H9 (cell line): Measurements from ENCODE around the gene VDR. TPM values are rescaled to one million over a fixed set of nuclear protein-coding genes. Genes with fewer than 3 reads are reported as not detected.
A peak's percentile ranks its signal among the peaks of the same experiment; 100 is the strongest.

Source experiments
- DNase-seq: peaks from one replicate; pipeline ENCODE4 v3.0.0-alpha.2; 2017
- H2AFZ ChIP-seq: one replicate; pipeline ENCODE4 v1.6.1; 2013; ENCODE audit warnings: mild to moderate bottlenecking, low read length, control low read depth, moderate library complexity
- H2AK5ac ChIP-seq: 2 replicates; pipeline ENCODE4 v1.6.1; 2013; ENCODE audit warnings: low read length, control low read depth, mixed read lengths; ENCODE audit not compliant: insufficient read length
- H2BK120ac ChIP-seq: one replicate; pipeline ENCODE4 v1.6.1; 2013; ENCODE audit warnings: low read depth, mild to moderate bottlenecking, low read length, control low read depth, inconsistent platforms; ENCODE audit not compliant: poor library complexity, severe bottlenecking
- H2BK12ac ChIP-seq: 2 replicates; pipeline ENCODE4 v1.6.1; 2013; ENCODE audit warnings: low read length, control low read depth, mixed read lengths, low read depth; ENCODE audit not compliant: insufficient read length
- H2BK15ac ChIP-seq: 2 replicates; pipeline ENCODE4 v1.6.1; 2013; ENCODE audit warnings: low read depth, low read length, control low read depth
- H2BK20ac ChIP-seq: one replicate; pipeline ENCODE4 v1.6.1; 2013; ENCODE audit warnings: low read depth, mild to moderate bottlenecking, low read length, control low read depth, inconsistent platforms; ENCODE audit not compliant: poor library complexity, severe bottlenecking
- H2BK5ac ChIP-seq: 2 replicates; pipeline ENCODE4 v1.6.1; 2013; ENCODE audit warnings: low read length, control low read depth, mixed read lengths; ENCODE audit not compliant: insufficient read length
- H3K14ac ChIP-seq: 2 replicates; pipeline ENCODE4 v1.6.1; 2013; ENCODE audit warnings: low read length, control low read depth; ENCODE audit not compliant: insufficient read depth
- H3K18ac ChIP-seq: 2 replicates; pipeline ENCODE4 v1.6.1; 2013; ENCODE audit warnings: low read depth, mild to moderate bottlenecking, mixed read lengths, low read length, control low read depth; ENCODE audit not compliant: insufficient read length
- H3K23ac ChIP-seq: 2 replicates; pipeline ENCODE4 v1.6.1; 2013; ENCODE audit warnings: low read length, control low read depth, mixed read lengths, low read depth; ENCODE audit not compliant: insufficient read length
- H3K23me2 ChIP-seq: 2 replicates; pipeline ENCODE4 v1.6.1; 2013; ENCODE audit warnings: low read depth, mild to moderate bottlenecking, mixed read lengths, low read length, control low read depth; ENCODE audit not compliant: insufficient read length, poor library complexity, severe bottlenecking
- H3K27ac ChIP-seq: 2 replicates; pipeline ENCODE4 v1.5.1; 2013; ENCODE audit warnings: low read length, control low read depth, mixed read lengths, low read depth; ENCODE audit not compliant: insufficient read length
- H3K27me3 ChIP-seq: 2 replicates; pipeline ENCODE4 v1.6.1; 2013; ENCODE audit warnings: low read length, control low read depth, inconsistent platforms; ENCODE audit not compliant: insufficient read depth
- H3K4ac ChIP-seq: 2 replicates; pipeline ENCODE4 v1.6.1; 2013; ENCODE audit warnings: low read depth, mild to moderate bottlenecking, control low read depth, inconsistent platforms, low read length, moderate library complexity
- H3K4me1 ChIP-seq: 2 replicates; pipeline ENCODE4 v1.6.1; 2013; ENCODE audit warnings: low read length, control low read depth, inconsistent platforms; ENCODE audit not compliant: insufficient read depth
- H3K4me2 ChIP-seq: 2 replicates; pipeline ENCODE4 v1.6.1; 2013; ENCODE audit warnings: low read length, control low read depth, mixed read lengths; ENCODE audit not compliant: insufficient read length, insufficient read depth
- H3K56ac ChIP-seq: 2 replicates; pipeline ENCODE4 v1.6.1; 2013; ENCODE audit warnings: low read depth, mild to moderate bottlenecking, mixed read lengths, low read length, control low read depth; ENCODE audit not compliant: insufficient read length
- H3K79me1 ChIP-seq: 2 replicates; pipeline ENCODE4 v1.6.1; 2013; ENCODE audit warnings: low read depth, mild to moderate bottlenecking, moderate library complexity, low read length, control low read depth, inconsistent platforms; ENCODE audit not compliant: insufficient read depth, poor library complexity, severe bottlenecking
- H3K79me2 ChIP-seq: 2 replicates; pipeline ENCODE4 v1.6.1; 2013; ENCODE audit warnings: low read length, control low read depth, inconsistent platforms; ENCODE audit not compliant: insufficient read depth
- H3K9ac ChIP-seq: 2 replicates; pipeline ENCODE4 v1.6.1; 2013; ENCODE audit warnings: low read length, control low read depth, mixed read lengths; ENCODE audit not compliant: insufficient read length; ENCODE audit errors: extremely low read depth
- H3K9me3 ChIP-seq: one replicate; pipeline ENCODE4 v1.6.1; 2013; ENCODE audit warnings: low read depth, low read length, inconsistent platforms; ENCODE audit not compliant: control insufficient read depth
- H3T11ph ChIP-seq: one replicate; pipeline ENCODE4 v1.6.1; 2013; ENCODE audit warnings: mild to moderate bottlenecking, low read length, control low read depth, inconsistent platforms
- H4K20me1 ChIP-seq: one replicate; pipeline ENCODE4 v1.6.1; 2013; ENCODE audit not compliant: control insufficient read depth, insufficient read length, insufficient read depth
- H4K5ac ChIP-seq: 2 replicates; pipeline ENCODE4 v1.6.1; 2013; ENCODE audit warnings: low read depth, mild to moderate bottlenecking, mixed read lengths, low read length, control low read depth; ENCODE audit not compliant: insufficient read length
- H4K8ac ChIP-seq: replicated peaks from 2 replicates; pipeline ENCODE4 v1.6.1; 2013; ENCODE audit warnings: low read length, control low read depth, mixed read lengths, low read depth; ENCODE audit not compliant: insufficient read length
- H4K91ac ChIP-seq: 2 replicates; pipeline ENCODE4 v1.6.1; 2013; ENCODE audit warnings: low read depth, mild to moderate bottlenecking, moderate library complexity, mixed read lengths, low read length, control low read depth; ENCODE audit not compliant: insufficient read length
- H3K27ac Mint-ChIP-seq, 3 experiments: 2 replicates in 2 of 3; 3 replicates in 1 of 3; pipeline ENCODE4 v1.8.0; 2020 to 2021; ENCODE audit warnings: mixed read lengths in 3 of 3, mild to moderate bottlenecking in 1 of 3, moderate library complexity in 1 of 3
- H3K27me3 Mint-ChIP-seq: 2 replicates; pipeline ENCODE4 v1.8.0; 2021; ENCODE audit warnings: low read depth, mild to moderate bottlenecking, moderate library complexity, mixed read lengths
- H3K36me3 Mint-ChIP-seq, 3 experiments: 2 replicates in 2 of 3; 3 replicates in 1 of 3; pipeline ENCODE4 v1.8.0; 2020 to 2021; ENCODE audit warnings: low read depth in 3 of 3, mixed read lengths in 3 of 3; ENCODE audit not compliant: insufficient read depth in 1 of 3
- H3K4me1 Mint-ChIP-seq, 2 experiments: 2 replicates each; pipeline ENCODE4 v1.8.0; 2020; ENCODE audit warnings: mixed read lengths in 2 of 2
- H3K4me3 Mint-ChIP-seq, 2 experiments: 2 replicates in 1 of 2; 3 replicates in 1 of 2; pipeline ENCODE4 v1.8.0; 2020 to 2021; ENCODE audit warnings: mild to moderate bottlenecking in 2 of 2, mixed read lengths in 2 of 2, moderate library complexity in 1 of 2
- H3K9me3 Mint-ChIP-seq, 2 experiments: 2 replicates in 1 of 2; 3 replicates in 1 of 2; pipeline ENCODE4 v1.8.0; 2020; ENCODE audit warnings: mild to moderate bottlenecking in 2 of 2, mixed read lengths in 2 of 2, moderate library complexity in 1 of 2
- CTCF ChIP-seq: fragments of 200-600 bp; sonication (generic); conservative IDR thresholded peaks from 3 replicates; pipeline ENCODE4 v1.8.0; 2021; ENCODE audit warnings: antibody characterized with exemption, mild to moderate bottlenecking
- WGBS: extraction: QIAGEN DNeasy Blood & Tissue Kit; methylation state at CpG from one replicate; pipeline ENCODE4 v1.1.7; 2013; ENCODE audit warnings: missing lambda C conversion rate, low lambda C conversion rate, mixed read lengths; ENCODE audit not compliant: insufficient read length; ENCODE audit errors: extremely low coverage; 5-methylcytosine and 5-hydroxymethylcytosine counted together
- total RNA-seq: library from RNA; stranded (reverse); gene quantifications from 2 replicates; pipeline ENCODE4 v1.2.1, GENCODE V29; 2021

The VDR gene
- total RNA-seq, 1 experiment from 2014 or later = 0.61 TPM

DNA sequence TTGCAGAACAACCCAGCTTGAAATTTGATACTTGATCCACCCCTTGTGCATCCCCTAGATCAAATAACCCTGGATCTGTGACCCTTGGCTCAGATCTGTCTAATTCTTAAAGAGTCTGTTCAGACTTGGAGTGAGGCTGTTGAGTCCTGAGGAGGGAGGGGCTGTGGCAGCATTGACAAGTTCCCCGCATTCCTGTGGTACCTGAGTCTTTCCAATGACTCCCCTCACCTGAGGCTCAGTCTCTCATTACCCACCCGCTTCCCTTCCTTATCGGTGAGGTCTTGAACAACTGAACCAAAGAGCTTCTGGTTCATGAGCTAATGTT is 69.0 kb downstream of the VDR start:
- Histone ChIP-seq H3K18ac (no peak overlapping the region), H2BK15ac (no peak overlapping the region), H3K14ac (no peak overlapping the region), H3K9ac (no peak overlapping the region), H3K79me1 (no peaks in the 10 kb centered on the region), H3K56ac (no peak overlapping the region), H2BK20ac (no peak overlapping the region), H2AK5ac (no peak overlapping the region), H2BK120ac (no peak overlapping the region), H3T11ph (no peak overlapping the region), H3K4ac (no peak overlapping the region), H3K23me2 (no peaks in the 10 kb centered on the region), H3K4me1 (peaks cover 4% of the 10 kb centered on the region; the same call in 1 of the 2 replicates), H4K5ac (no peak overlapping the region), H2BK12ac (no peak overlapping the region), H3K27ac (no peak overlapping the region), H2AFZ (no peak overlapping the region), H3K9me3 (no peaks in the 10 kb centered on the region), H3K79me2 (no peaks in the 10 kb centered on the region), H4K20me1 (no peaks in the 10 kb centered on the region), H3K4me2 (no peak overlapping the region), H3K23ac (no peak overlapping the region), H2BK5ac (no peak overlapping the region), H4K8ac (no peak overlapping the region), H3K27me3 (no peaks in the 10 kb centered on the region), H4K91ac (no peak overlapping the region)
- peak; percentile 25 for DNase-seq
- H3K4me3 Mint-ChIP-seq = no peak overlapping the region
- no peak for TF ChIP-seq CTCF
- H3K4me1 Mint-ChIP-seq = peaks cover 18 to 35% of the 10 kb centered on the region in 2 experiments
- no CpG with 5 or more reads among the region's 3 CpGs for WGBS
- H3K9me3 Mint-ChIP-seq = no peaks in the 10 kb centered on the region; a peak in 2 of 5 replicates
- H3K27ac Mint-ChIP-seq = no peak overlapping the region; a peak in 1 of 7 replicates
- H3K27me3 Mint-ChIP-seq = peaks cover 9% of the 10 kb centered on the region; the same call in 1 of the 2 replicates
- no peaks in the 10 kb centered on the region for H3K36me3 Mint-ChIP-seq
